ENCODE data around the gene AQP12B.

GRCh38 chr2:240637901-240638345 is 44.8 kb downstream of the AQP12B start:
- TF ChIP-seq CTCF (IDR thresholded peaks at IDR 0.05): no peak
- TF ChIP-seq ZFX (IDR thresholded peaks at IDR 0.05; ENCODE audit: borderline replicate concordance): no peak
